ENCODE data around the gene TNRC6C. TPM values are rescaled to one million over a fixed set of nuclear protein-coding genes. Genes with fewer than 3 reads are reported as not detected.

The TNRC6C gene
- total RNA-seq, 3 donors from 2014 or later: 14.1 to 21.7 (median 21.6) TPM

DNA sequence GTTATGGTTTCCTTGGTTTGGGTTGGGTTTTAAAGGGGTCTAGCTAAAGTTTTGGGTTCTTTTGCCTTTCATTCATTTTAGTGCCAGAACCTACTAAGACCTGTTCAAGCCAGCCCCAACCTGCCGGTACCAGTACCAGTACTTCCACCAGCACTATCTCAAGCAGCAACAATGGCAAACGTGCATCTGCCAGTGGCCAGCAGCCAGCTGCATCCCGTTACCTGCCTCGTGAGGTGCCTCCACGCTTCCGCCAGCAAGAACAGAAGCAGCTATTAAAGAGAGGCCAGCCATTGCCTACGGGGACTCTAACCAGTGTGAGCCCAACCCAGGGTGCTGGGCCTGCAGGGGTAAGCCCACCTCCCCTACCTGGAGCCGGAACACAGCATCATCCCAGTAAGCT, 72.9 kb downstream of the TNRC6C start:
- intact Hi-C loops (cut with DNase I; ENCODE audit: low total_unique reads): no loop called here
- TF ChIP-seq, protein P1, sequence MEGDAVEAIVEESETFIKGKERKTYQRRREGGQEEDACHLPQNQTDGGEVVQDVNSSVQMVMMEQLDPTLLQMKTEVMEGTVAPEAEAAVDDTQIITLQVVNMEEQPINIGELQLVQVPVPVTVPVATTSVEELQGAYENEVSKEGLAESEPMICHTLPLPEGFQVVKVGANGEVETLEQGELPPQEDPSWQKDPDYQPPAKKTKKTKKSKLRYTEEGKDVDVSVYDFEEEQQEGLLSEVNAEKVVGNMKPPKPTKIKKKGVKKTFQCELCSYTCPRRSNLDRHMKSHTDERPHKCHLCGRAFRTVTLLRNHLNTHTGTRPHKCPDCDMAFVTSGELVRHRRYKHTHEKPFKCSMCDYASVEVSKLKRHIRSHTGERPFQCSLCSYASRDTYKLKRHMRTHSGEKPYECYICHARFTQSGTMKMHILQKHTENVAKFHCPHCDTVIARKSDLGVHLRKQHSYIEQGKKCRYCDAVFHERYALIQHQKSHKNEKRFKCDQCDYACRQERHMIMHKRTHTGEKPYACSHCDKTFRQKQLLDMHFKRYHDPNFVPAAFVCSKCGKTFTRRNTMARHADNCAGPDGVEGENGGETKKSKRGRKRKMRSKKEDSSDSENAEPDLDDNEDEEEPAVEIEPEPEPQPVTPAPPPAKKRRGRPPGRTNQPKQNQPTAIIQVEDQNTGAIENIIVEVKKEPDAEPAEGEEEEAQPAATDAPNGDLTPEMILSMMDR (IDR thresholded peaks at IDR 0.05): no peak
- TF ChIP-seq POLR2AphosphoS5 (IDR thresholded peaks at IDR 0.05): no peak
- no peak for TF ChIP-seq POLR2A (IDR thresholded peaks at IDR 0.05)
- no peaks in the 10 kb centered on the region for H3K4me1 ChIP-seq
- no peak for DNase-seq (ENCODE audit: low spot score in 2 of 2)
- no peak overlapping the region for H3K27ac ChIP-seq
- H3K4me3 ChIP-seq: no peak overlapping the region
- no peaks in the 10 kb centered on the region for H3K27me3 ChIP-seq
- H3K9me3 ChIP-seq: no peaks in the 10 kb centered on the region
- H3K36me3 ChIP-seq: no peaks in the 10 kb centered on the region

DNA sequence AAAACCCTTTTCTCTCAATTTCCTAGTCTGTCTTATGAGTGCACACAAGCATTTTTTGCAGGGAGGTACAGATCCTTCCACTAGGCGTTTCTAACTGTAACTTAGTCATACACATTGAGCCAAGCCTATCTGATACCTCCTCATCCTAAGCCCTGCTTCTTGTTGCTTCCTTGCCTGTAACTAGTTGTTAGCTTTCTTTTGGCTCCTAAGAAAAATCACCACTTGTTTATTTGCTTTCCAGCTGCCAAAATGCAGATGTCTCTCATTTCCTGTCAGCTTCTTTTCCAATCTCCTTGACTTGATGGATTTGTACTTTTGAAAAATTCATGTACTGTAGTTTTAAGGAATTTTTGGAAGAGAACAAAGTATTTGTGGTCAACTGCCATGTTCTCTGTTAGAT, 73.7 kb downstream of the TNRC6C start:
- no peak for DNase-seq (ENCODE audit: low spot score in 2 of 2)
- Histone ChIP-seq H3K27me3 (no peaks in the 10 kb centered on the region), H3K27ac (no peak overlapping the region), H3K36me3 (no peaks in the 10 kb centered on the region), H3K9me3 (no peaks in the 10 kb centered on the region), H3K4me1 (no peaks in the 10 kb centered on the region), H3K4me3 (no peak overlapping the region)
- TF ChIP-seq, protein P1 (IDR thresholded peaks at IDR 0.05): no peak
- TF ChIP-seq POLR2AphosphoS5 (IDR thresholded peaks at IDR 0.05): no peak
- TF ChIP-seq POLR2A (IDR thresholded peaks at IDR 0.05): no peak
- intact Hi-C loops (cut with DNase I; ENCODE audit: low total_unique reads): no loop called here

DNA sequence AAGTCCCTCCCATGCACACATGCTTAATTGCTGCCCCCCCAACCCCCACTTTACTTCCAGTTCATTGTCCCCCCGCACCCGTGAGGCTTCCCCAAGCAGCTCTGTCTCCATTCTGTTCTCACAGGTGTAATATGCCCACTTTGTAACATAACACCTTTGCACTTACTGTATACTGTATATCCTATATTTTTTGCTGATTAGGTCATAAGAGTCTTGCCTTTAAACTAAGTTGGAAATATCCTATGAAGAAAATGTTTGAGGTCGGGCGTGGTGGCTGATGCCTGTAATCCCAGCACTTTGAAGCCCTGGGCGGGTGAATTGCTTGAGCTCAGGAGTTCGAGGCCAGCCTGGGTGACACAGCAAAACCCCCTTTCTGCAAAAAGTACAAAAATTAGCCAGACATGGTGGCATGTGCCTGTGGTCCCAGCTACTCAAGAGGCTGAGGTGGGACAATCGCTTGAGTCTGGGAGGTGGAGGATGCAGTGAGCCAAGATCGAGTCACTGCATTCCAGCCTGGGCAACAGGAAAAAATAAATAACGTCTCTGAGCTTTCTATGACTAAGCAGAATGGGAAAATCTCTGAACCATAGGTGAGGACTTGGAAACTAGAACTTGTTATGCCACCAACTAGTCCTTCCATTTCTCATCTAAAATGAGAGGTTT, 76.1 kb downstream of the TNRC6C start:
- TF ChIP-seq, protein P1 (IDR thresholded peaks at IDR 0.05): no peak
- TF ChIP-seq POLR2AphosphoS5 (IDR thresholded peaks at IDR 0.05) (no peak), POLR2A (IDR thresholded peaks at IDR 0.05) (no peak)
- Histone ChIP-seq H3K27ac (no peak overlapping the region), H3K27me3 (no peaks in the 10 kb centered on the region), H3K36me3 (no peaks in the 10 kb centered on the region), H3K9me3 (no peaks in the 10 kb centered on the region), H3K4me1 (peaks cover 1 to 2% of the 10 kb centered on the region in 2 donors), H3K4me3 (no peak overlapping the region)
- intact Hi-C loops (cut with DNase I; ENCODE audit: low total_unique reads): no loop called here
- DNase-seq (ENCODE audit: low spot score in 2 of 2): no peak

DNA sequence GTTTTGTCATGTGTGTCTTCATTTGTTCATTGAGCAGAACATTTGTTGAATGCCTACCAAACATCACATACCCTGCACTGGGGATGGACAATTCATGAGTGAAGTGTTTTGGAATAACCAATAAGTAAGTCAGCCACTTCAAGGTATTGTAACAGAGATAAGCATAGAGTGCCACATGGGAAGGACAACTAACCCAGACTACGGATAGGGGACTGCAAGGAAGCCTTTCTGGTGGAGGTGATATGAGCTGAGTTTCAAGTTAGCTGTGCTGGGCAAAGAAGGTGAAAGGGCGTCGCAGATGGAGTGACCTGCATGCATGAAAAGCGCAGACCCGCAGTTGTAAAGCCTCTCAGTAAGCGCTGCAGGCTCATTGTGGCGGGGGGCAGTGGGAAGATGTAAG, 78.8 kb downstream of the TNRC6C start:
- H3K4me3 ChIP-seq: no peak overlapping the region
- peaks cover 4 to 13% of the 10 kb centered on the region in 2 donors for H3K4me1 ChIP-seq
- no peak overlapping the region for H3K27ac ChIP-seq
- no peaks in the 10 kb centered on the region for H3K36me3 ChIP-seq
- intact Hi-C loops (cut with DNase I; ENCODE audit: low total_unique reads): no loop called here
- H3K9me3 ChIP-seq: no peaks in the 10 kb centered on the region
- H3K27me3 ChIP-seq: no peaks in the 10 kb centered on the region
- no peak for DNase-seq (ENCODE audit: low spot score in 2 of 2)
- TF ChIP-seq, protein P1 (IDR thresholded peaks at IDR 0.05): no peak
- TF ChIP-seq POLR2A (IDR thresholded peaks at IDR 0.05) (no peak), POLR2AphosphoS5 (IDR thresholded peaks at IDR 0.05) (no peak)

DNA sequence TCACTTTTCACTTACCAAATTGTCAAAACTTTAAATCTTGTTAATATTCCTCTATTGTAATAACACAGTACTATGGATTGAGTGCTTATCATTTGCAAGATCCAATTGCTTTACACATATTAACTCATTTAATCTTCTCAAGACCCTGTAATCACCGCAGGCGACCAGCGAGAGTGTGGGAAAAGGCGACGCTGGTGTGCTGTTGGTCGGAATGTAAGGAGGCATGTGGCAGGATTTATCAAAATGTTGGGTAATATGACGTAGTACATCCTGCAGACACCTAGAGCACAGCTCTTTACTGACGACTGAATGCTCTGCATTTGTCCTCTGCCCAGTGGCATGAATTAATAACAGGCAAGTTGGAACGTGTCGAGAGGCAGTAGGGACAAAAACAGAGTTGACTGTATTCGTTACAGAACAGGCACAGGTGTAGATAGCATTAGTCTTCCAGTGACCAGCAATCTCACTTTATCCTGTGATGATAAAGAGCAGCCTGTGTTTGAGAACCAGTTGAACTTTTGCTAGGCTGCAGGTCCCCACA, 80.3 kb downstream of the TNRC6C start:
- DNase-seq (ENCODE audit: low spot score in 2 of 2): no peak
- no peak overlapping the region for H3K4me3 ChIP-seq
- no peaks in the 10 kb centered on the region for H3K27me3 ChIP-seq
- no peaks in the 10 kb centered on the region for H3K36me3 ChIP-seq
- intact Hi-C loops (cut with DNase I; ENCODE audit: low total_unique reads): no loop called here
- no peaks in the 10 kb centered on the region for H3K9me3 ChIP-seq
- H3K27ac ChIP-seq: no peak overlapping the region
- H3K4me1 ChIP-seq: peaks cover 4 to 13% of the 10 kb centered on the region in 2 donors
- TF ChIP-seq POLR2AphosphoS5 (IDR thresholded peaks at IDR 0.05): no peak
- TF ChIP-seq, protein P1 (IDR thresholded peaks at IDR 0.05): no peak
- TF ChIP-seq POLR2A (IDR thresholded peaks at IDR 0.05): no peak

All from breast epithelium (tissue), 4 donors.